HG03575 (cell line): ENCODE measurements around the gene ARHGAP29.

ENCODE experiments used
- ATAC-seq: cut with Tn5 transposase; IDR thresholded peaks from one replicate; pipeline ENCODE4 v1.9.1; 2021; ENCODE audit not compliant: unreplicated experiment, insufficient number of reproducible peaks, low FRiP score; ENCODE audit errors: extremely low read depth

ARHGAP29 gene

GRCh38 chr1:94269921-94270320, 32.5 kb upstream of the ARHGAP29 start:
- no peak for ATAC-seq

- ATAC-seq, result no peak
Measured at GRCh38 chr1:94265906-94266305, 28.5 kb upstream of the ARHGAP29 start.

GRCh38 chr1:94265011-94265422, 27.6 kb upstream of the ARHGAP29 start:
- ATAC-seq, result no peak

GRCh38 chr1:94260635-94261387, 23.4 kb upstream of the ARHGAP29 start:
- ATAC-seq, result no peak

- ATAC-seq, result no peak
Measured at GRCh38 chr1:94259635-94260289, 22.4 kb upstream of the ARHGAP29 start.

- ATAC-seq, result no peak
Measured at GRCh38 chr1:94258873-94259331, 21.5 kb upstream of the ARHGAP29 start.

GRCh38 chr1:94257444-94257843, 20.1 kb upstream of the ARHGAP29 start:
- ATAC-seq, result no peak

- ATAC-seq, result no peak
Measured at GRCh38 chr1:94255476-94255875, 18.1 kb upstream of the ARHGAP29 start.

GRCh38 chr1:94254073-94254810, 16.9 kb upstream of the ARHGAP29 start:
- no peak for ATAC-seq

GRCh38 chr1:94253456-94254017, 16.2 kb upstream of the ARHGAP29 start:
- ATAC-seq, result no peak

GRCh38 chr1:94250341-94250740, 13.0 kb upstream of the ARHGAP29 start:
- no peak for ATAC-seq

- no peak for ATAC-seq
Measured at GRCh38 chr1:94248956-94249688, 11.7 kb upstream of the ARHGAP29 start.

- ATAC-seq, result no peak
Measured at GRCh38 chr1:94247138-94248094, 10.0 kb upstream of the ARHGAP29 start.

GRCh38 chr1:94246692-94247137, 9.3 kb upstream of the ARHGAP29 start:
- no peak for ATAC-seq

GRCh38 chr1:94245747-94246438, 8.5 kb upstream of the ARHGAP29 start:
- ATAC-seq, result no peak

GRCh38 chr1:94244816-94245215, 7.4 kb upstream of the ARHGAP29 start:
- ATAC-seq, result no peak

GRCh38 chr1:94243665-94244064, 6.3 kb upstream of the ARHGAP29 start:
- no peak for ATAC-seq
